Liver (tissue), 3 donors: ENCODE results near the gene TNS3.

ENCODE experiments used
- ATF3 ChIP-seq: IDR thresholded peaks from 2 replicates; pipeline ENCODE4 v1.6.1; 2016; ENCODE audit warnings: antibody characterized with exemption
- CTCF ChIP-seq: fragments of 150-350 bp; IDR thresholded peaks from 2 replicates; pipeline ENCODE4 v1.5.1; 2017; ENCODE audit warnings: improper control_type of control experiment, low read depth, low read length; ENCODE audit not compliant: missing input control
- HNF4A ChIP-seq, 2 donors: conservative IDR thresholded peaks; 2 replicates each; pipeline ENCODE4 v1.6.1; 2016; ENCODE audit warnings: antibody characterized with exemption in 2 of 2, mild to moderate bottlenecking in 2 of 2
- JUND ChIP-seq, 2 donors: IDR thresholded peaks; 2 replicates each; pipeline ENCODE4 v1.6.1; 2016; ENCODE audit warnings: antibody characterized with exemption in 2 of 2
- MAX ChIP-seq: IDR thresholded peaks from 2 replicates; pipeline ENCODE4 v1.6.1; 2016; ENCODE audit warnings: antibody characterized with exemption
- RAD21 ChIP-seq, 2 donors: IDR thresholded peaks; 2 replicates each; pipeline ENCODE4 v1.6.1; 2016; ENCODE audit warnings: antibody characterized with exemption in 2 of 2, mild to moderate bottlenecking in 2 of 2
- REST ChIP-seq: IDR thresholded peaks from 2 replicates; pipeline ENCODE4 v1.6.1; 2016; ENCODE audit warnings: antibody characterized with exemption, mild to moderate bottlenecking
- SP1 ChIP-seq: IDR thresholded peaks from 2 replicates; pipeline ENCODE4 v1.6.1; 2018; ENCODE audit warnings: antibody characterized with exemption, mild to moderate bottlenecking
- TAF1 ChIP-seq: conservative IDR thresholded peaks from 2 replicates; pipeline ENCODE4 v1.6.1; 2016; ENCODE audit warnings: antibody characterized with exemption, mild to moderate bottlenecking
- YY1 ChIP-seq: IDR thresholded peaks from 2 replicates; pipeline ENCODE4 v1.6.1; 2016; ENCODE audit warnings: antibody characterized with exemption, mild to moderate bottlenecking
- ZBTB33 ChIP-seq: IDR thresholded peaks from 2 replicates; pipeline ENCODE4 v1.6.1; 2016; ENCODE audit warnings: antibody characterized with exemption
- donor health status: healthy.
- donor health status: healthy.

- TF ChIP-seq CTCF (no peak), REST (no peak), RAD21 (IDR thresholded peaks at IDR 0.05) (no peak), JUND (IDR thresholded peaks at IDR 0.05) (no peak), ZBTB33 (no peak), YY1 (no peak), ATF3 (no peak), SP1 (no peak), MAX (no peak), HNF4A (conservative IDR thresholded peaks at IDR 0.05) (no peak), TAF1 (no peak)
These were observed 15.5 kb upstream of the TNS3 start for GRCh38 chr7:47597379-47597778.
